ENCODE data around the gene HSPB9. TPM values are rescaled to one million over a fixed set of nuclear protein-coding genes. Genes with fewer than 3 reads are reported as not detected.

HSPB9 gene
- total RNA-seq, 1 experiment from 2014 or later, result 0.15 TPM

DNA sequence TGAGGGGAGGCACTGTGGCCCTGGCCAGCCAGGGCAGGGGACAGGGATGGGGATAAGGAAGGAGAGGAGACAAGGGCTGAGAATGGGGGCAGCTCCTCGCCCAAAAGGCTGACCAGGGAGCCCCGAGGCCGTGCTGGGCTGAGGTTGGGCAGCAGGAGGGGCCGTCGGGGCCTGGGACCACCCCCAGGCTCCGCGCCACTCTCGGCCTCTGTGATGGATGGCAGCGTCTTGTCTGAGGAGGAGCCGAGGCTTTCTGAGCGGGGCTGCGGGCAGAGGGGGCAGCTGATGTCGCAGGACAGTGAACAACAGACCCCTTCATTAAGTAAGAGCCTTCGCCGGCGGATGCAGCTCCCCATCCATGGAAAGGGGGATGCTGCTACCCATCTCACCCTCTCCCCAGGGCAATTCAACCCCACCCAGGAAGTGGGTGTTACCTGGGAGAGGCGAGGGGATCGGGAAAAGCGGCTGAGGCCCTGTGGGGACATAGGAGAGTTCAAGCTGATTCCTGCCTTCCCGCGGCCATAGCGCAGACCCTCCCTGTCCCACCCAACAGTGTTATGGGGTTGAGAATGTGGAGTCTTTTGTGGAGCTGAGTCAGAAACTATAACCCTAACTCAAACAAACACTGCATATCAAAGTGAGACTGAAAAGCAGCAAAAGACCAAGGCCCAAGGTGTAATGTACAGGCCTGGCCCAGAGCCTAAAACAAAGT, 41.2 kb downstream of the HSPB9 start:
- H3K4me1 ChIP-seq (ENCODE audit: insufficient read depth, low read length), result no peaks in the 10 kb centered on the region
- H2BK20ac ChIP-seq (ENCODE audit: low read depth, low read length, poor library complexity, severe bottlenecking), result no peak overlapping the region
- no peaks in the 10 kb centered on the region for H3K23me2 ChIP-seq (ENCODE audit: insufficient read length, low read depth, low read length, poor library complexity, severe bottlenecking)
- no peak overlapping the region for H3T11ph ChIP-seq (ENCODE audit: low read length)
- TF ChIP-seq, protein P1, sequence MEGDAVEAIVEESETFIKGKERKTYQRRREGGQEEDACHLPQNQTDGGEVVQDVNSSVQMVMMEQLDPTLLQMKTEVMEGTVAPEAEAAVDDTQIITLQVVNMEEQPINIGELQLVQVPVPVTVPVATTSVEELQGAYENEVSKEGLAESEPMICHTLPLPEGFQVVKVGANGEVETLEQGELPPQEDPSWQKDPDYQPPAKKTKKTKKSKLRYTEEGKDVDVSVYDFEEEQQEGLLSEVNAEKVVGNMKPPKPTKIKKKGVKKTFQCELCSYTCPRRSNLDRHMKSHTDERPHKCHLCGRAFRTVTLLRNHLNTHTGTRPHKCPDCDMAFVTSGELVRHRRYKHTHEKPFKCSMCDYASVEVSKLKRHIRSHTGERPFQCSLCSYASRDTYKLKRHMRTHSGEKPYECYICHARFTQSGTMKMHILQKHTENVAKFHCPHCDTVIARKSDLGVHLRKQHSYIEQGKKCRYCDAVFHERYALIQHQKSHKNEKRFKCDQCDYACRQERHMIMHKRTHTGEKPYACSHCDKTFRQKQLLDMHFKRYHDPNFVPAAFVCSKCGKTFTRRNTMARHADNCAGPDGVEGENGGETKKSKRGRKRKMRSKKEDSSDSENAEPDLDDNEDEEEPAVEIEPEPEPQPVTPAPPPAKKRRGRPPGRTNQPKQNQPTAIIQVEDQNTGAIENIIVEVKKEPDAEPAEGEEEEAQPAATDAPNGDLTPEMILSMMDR (conservative IDR thresholded peaks at IDR 0.05), result no peak
- H3K27ac ChIP-seq (ENCODE audit: insufficient read length, low read depth, low read length), result no peak overlapping the region
- WGBS (ENCODE audit: extremely low coverage, insufficient read length, low lambda C conversion rate), result no CpG with 5 or more reads among the region's 22 CpGs
- no peak overlapping the region for H2BK15ac ChIP-seq (ENCODE audit: low read depth, low read length)
- no peak overlapping the region for H4K5ac ChIP-seq (ENCODE audit: insufficient read length, low read depth, low read length)
- no peak overlapping the region for H2BK120ac ChIP-seq (ENCODE audit: low read depth, low read length, poor library complexity, severe bottlenecking)
- no peak overlapping the region for H3K18ac ChIP-seq (ENCODE audit: insufficient read length, low read depth, low read length)
- Mint-ChIP-seq H3K4me1 (peaks cover 2 to 4% of the 10 kb centered on the region in 2 experiments; a peak in 3 of 4 replicates), H3K27ac (no peak overlapping the region; a peak in 1 of 7 replicates), H3K4me3 (no peak overlapping the region), H3K9me3 (no peaks in the 10 kb centered on the region), H3K36me3 (ENCODE audit: insufficient read depth in 1 of 3, low read depth in 3 of 3) (no peaks in the 10 kb centered on the region), H3K27me3 (ENCODE audit: low read depth) (peaks cover 2% of the 10 kb centered on the region; the same call in 1 of the 2 replicates)
- H3K14ac ChIP-seq (ENCODE audit: insufficient read depth, low read length), result no peak overlapping the region
- no peak overlapping the region for H2AK5ac ChIP-seq (ENCODE audit: insufficient read length, low read length)
- no peak overlapping the region for H3K56ac ChIP-seq (ENCODE audit: insufficient read length, low read depth, low read length)
- H3K4ac ChIP-seq (ENCODE audit: low read depth, low read length), result no peak overlapping the region
- H3K79me1 ChIP-seq (ENCODE audit: insufficient read depth, low read depth, low read length, poor library complexity, severe bottlenecking), result no peaks in the 10 kb centered on the region
- no peaks in the 10 kb centered on the region for H3K79me2 ChIP-seq (ENCODE audit: insufficient read depth, low read length)
- no peak overlapping the region for H2AFZ ChIP-seq (ENCODE audit: low read length)
- no peak overlapping the region for H2BK5ac ChIP-seq (ENCODE audit: insufficient read length, low read length)
- no peak overlapping the region for H3K9ac ChIP-seq (ENCODE audit: extremely low read depth, insufficient read length, low read length)
- no peak overlapping the region for H2BK12ac ChIP-seq (ENCODE audit: insufficient read length, low read depth, low read length)
- H3K23ac ChIP-seq (ENCODE audit: insufficient read length, low read depth, low read length), result no peak overlapping the region
- H3K9me3 ChIP-seq (ENCODE audit: control insufficient read depth, low read depth, low read length), result no peaks in the 10 kb centered on the region
- H4K91ac ChIP-seq (ENCODE audit: insufficient read length, low read depth, low read length), result no peak overlapping the region
- no peak for DNase-seq
- H4K8ac ChIP-seq (replicated peaks; ENCODE audit: insufficient read length, low read depth, low read length), result no peak overlapping the region
- H3K27me3 ChIP-seq (ENCODE audit: insufficient read depth, low read length), result no peaks in the 10 kb centered on the region
- H4K20me1 ChIP-seq (ENCODE audit: control insufficient read depth, insufficient read depth, insufficient read length), result no peaks in the 10 kb centered on the region
- no peak overlapping the region for H3K4me2 ChIP-seq (ENCODE audit: insufficient read depth, insufficient read length, low read length)
